Activated T-helper 2 cell treated with anti-CD3 and anti-CD28 coated beads, Interferon-gamma antibody, Interleukin-2, Interleukin-4, amounts not matched to agents 10 μg/mL and 5 μg/mL and 100 μg/mL, durations not matched to agents 14 hours and 24 hours and 36 hours (primary cell): ENCODE data around the gene ST8SIA6. TPM values are rescaled to one million over a fixed set of nuclear protein-coding genes. Genes with fewer than 3 reads are reported as not detected.
A peak's percentile ranks its signal among the peaks of the same experiment; 100 is the strongest.

Source experiments
- DNase-seq: peaks from one replicate; pipeline ENCODE4 v3.0.0; 2021; ENCODE audit warnings: low spot score
- H3K27ac Mint-ChIP-seq: one replicate; pipeline ENCODE4 v1.8.0; 2021; ENCODE audit warnings: mixed read lengths
- H3K27me3 Mint-ChIP-seq: one replicate; pipeline ENCODE4 v1.8.0; 2021; ENCODE audit warnings: low read depth, mixed read lengths
- H3K36me3 Mint-ChIP-seq: one replicate; pipeline ENCODE4 v1.8.0; 2021; ENCODE audit warnings: low read depth, mixed read lengths
- H3K4me1 Mint-ChIP-seq: one replicate; pipeline ENCODE4 v1.8.0; 2021; ENCODE audit warnings: low read depth, mixed read lengths
- H3K4me3 Mint-ChIP-seq: one replicate; pipeline ENCODE4 v1.8.0; 2021; ENCODE audit warnings: low read depth, mild to moderate bottlenecking, moderate library complexity, mixed read lengths
- H3K9me3 Mint-ChIP-seq: one replicate; pipeline ENCODE4 v1.8.0; 2021; ENCODE audit warnings: mixed read lengths
- intact Hi-C: fragments of 100-400 bp; cut with micrococcal nuclease; formaldehyde crosslinking; loops from one replicate; pipeline ENCODE4 v1.15.1; 2023
- total RNA-seq: library from RNA; stranded (reverse); gene quantifications from 2 replicates; pipeline ENCODE4 v1.2.3, GENCODE V29; 2022

The ST8SIA6 gene
- total RNA-seq, 1 donor from 2014 or later, result not detected

- Mint-ChIP-seq H3K36me3 (no peaks in the 10 kb centered on the region), H3K27me3 (peaks cover 24% of the 10 kb centered on the region), H3K4me3 (no peak overlapping the region), H3K27ac (no peak overlapping the region), H3K4me1 (peaks cover 5% of the 10 kb centered on the region), H3K9me3 (peaks cover 4% of the 10 kb centered on the region)
- intact Hi-C loops, result no loop called here
- DNase-seq, result no peak
Observed at GRCh38 chr10:17474595-17475323, 20.4 kb upstream of the ST8SIA6 start.

- no peak for DNase-seq
- no peaks in the 10 kb centered on the region for H3K36me3 Mint-ChIP-seq
- H3K9me3 Mint-ChIP-seq, result peaks cover 4% of the 10 kb centered on the region
- intact Hi-C loops, result no loop called here
- peaks cover 5% of the 10 kb centered on the region for H3K4me1 Mint-ChIP-seq
- H3K4me3 Mint-ChIP-seq, result no peak overlapping the region
- H3K27ac Mint-ChIP-seq, result no peak overlapping the region
- peaks cover 26% of the 10 kb centered on the region for H3K27me3 Mint-ChIP-seq
Observed at GRCh38 chr10:17473228-17473950, 19.0 kb upstream of the ST8SIA6 start.

GRCh38 chr10:17472481-17473227 is 18.3 kb upstream of the ST8SIA6 start:
- H3K9me3 Mint-ChIP-seq, result peaks cover 4% of the 10 kb centered on the region
- H3K27ac Mint-ChIP-seq, result no peak overlapping the region
- H3K36me3 Mint-ChIP-seq, result no peaks in the 10 kb centered on the region
- DNase-seq, result no peak
- intact Hi-C loops, result no loop called here
- peaks cover 23% of the 10 kb centered on the region for H3K27me3 Mint-ChIP-seq
- H3K4me1 Mint-ChIP-seq, result peaks cover 5% of the 10 kb centered on the region
- no peak overlapping the region for H3K4me3 Mint-ChIP-seq

- H3K27me3 Mint-ChIP-seq, result peaks cover 27% of the 10 kb centered on the region
- H3K9me3 Mint-ChIP-seq, result peaks cover 4% of the 10 kb centered on the region
- H3K4me1 Mint-ChIP-seq, result peaks cover 5% of the 10 kb centered on the region
- intact Hi-C loops, result no loop called here
- no peaks in the 10 kb centered on the region for H3K36me3 Mint-ChIP-seq
- H3K4me3 Mint-ChIP-seq, result no peak overlapping the region
- no peak for DNase-seq
- H3K27ac Mint-ChIP-seq, result no peak overlapping the region
Observed at GRCh38 chr10:17470246-17470645, 15.9 kb upstream of the ST8SIA6 start.

GRCh38 chr10:17465328-17466125 is 11.1 kb upstream of the ST8SIA6 start:
- Mint-ChIP-seq H3K36me3 (no peaks in the 10 kb centered on the region), H3K27ac (no peak overlapping the region), H3K27me3 (peaks cover 30% of the 10 kb centered on the region), H3K4me3 (no peak overlapping the region), H3K9me3 (peaks cover 4% of the 10 kb centered on the region), H3K4me1 (no peaks in the 10 kb centered on the region)
- no peak for DNase-seq
- intact Hi-C loops, result no loop called here

- Mint-ChIP-seq H3K9me3 (no peaks in the 10 kb centered on the region), H3K4me1 (no peaks in the 10 kb centered on the region), H3K27ac (no peak overlapping the region), H3K36me3 (no peaks in the 10 kb centered on the region), H3K27me3 (peaks cover 35% of the 10 kb centered on the region), H3K4me3 (no peak overlapping the region)
- no peak for DNase-seq
- intact Hi-C loops, result no loop called here
Observed at GRCh38 chr10:17464545-17464944, 10.2 kb upstream of the ST8SIA6 start.

- no peaks in the 10 kb centered on the region for H3K36me3 Mint-ChIP-seq
- H3K9me3 Mint-ChIP-seq, result no peaks in the 10 kb centered on the region
- no peak overlapping the region for H3K4me3 Mint-ChIP-seq
- intact Hi-C loops, result no loop called here
- DNase-seq, result no peak
- no peaks in the 10 kb centered on the region for H3K4me1 Mint-ChIP-seq
- H3K27ac Mint-ChIP-seq, result no peak overlapping the region
- H3K27me3 Mint-ChIP-seq, result peaks cover 44% of the 10 kb centered on the region
Observed at GRCh38 chr10:17460756-17461155, 6.4 kb upstream of the ST8SIA6 start.

GRCh38 chr10:17457083-17457482 is 2.7 kb upstream of the ST8SIA6 start:
- intact Hi-C loops, result no loop called here
- no peaks in the 10 kb centered on the region for H3K9me3 Mint-ChIP-seq
- DNase-seq, result no peak
- H3K27me3 Mint-ChIP-seq, result peaks cover 49% of the 10 kb centered on the region
- no peak overlapping the region for H3K27ac Mint-ChIP-seq
- H3K36me3 Mint-ChIP-seq, result no peaks in the 10 kb centered on the region
- H3K4me1 Mint-ChIP-seq, result peaks cover 10% of the 10 kb centered on the region
- H3K4me3 Mint-ChIP-seq, result no peak overlapping the region

- no peaks in the 10 kb centered on the region for H3K9me3 Mint-ChIP-seq
- no peak overlapping the region for H3K4me3 Mint-ChIP-seq
- DNase-seq, result no peak
- H3K4me1 Mint-ChIP-seq, result peaks cover 10% of the 10 kb centered on the region
- intact Hi-C loops, result no loop called here
- peaks cover 56% of the 10 kb centered on the region for H3K27me3 Mint-ChIP-seq
- H3K27ac Mint-ChIP-seq, result no peak overlapping the region
- no peaks in the 10 kb centered on the region for H3K36me3 Mint-ChIP-seq
Observed at GRCh38 chr10:17456032-17456548, 1.7 kb upstream of the ST8SIA6 start.

GRCh38 chr10:17455015-17455520 is 673 bp upstream of the ST8SIA6 start:
- intact Hi-C loops, result no loop called here
- no peak for DNase-seq
- Mint-ChIP-seq H3K27ac (no peak overlapping the region), H3K9me3 (peaks cover under 1% of the 10 kb centered on the region), H3K4me3 (peak overlapping the region; percentile 72), H3K4me1 (peaks cover 10% of the 10 kb centered on the region), H3K27me3 (peaks cover 55% of the 10 kb centered on the region), H3K36me3 (peaks cover 1% of the 10 kb centered on the region)

GRCh38 chr10:17453373-17454091 is 863 bp downstream of the ST8SIA6 start:
- H3K27me3 Mint-ChIP-seq, result peaks cover 61% of the 10 kb centered on the region
- no peak for DNase-seq

GRCh38 chr10:17453035-17453372 is 1.4 kb downstream of the ST8SIA6 start:
- H3K9me3 Mint-ChIP-seq, result peaks cover 16% of the 10 kb centered on the region
- H3K4me1 Mint-ChIP-seq, result peaks cover 10% of the 10 kb centered on the region
- intact Hi-C loops, result no loop called here
- H3K27me3 Mint-ChIP-seq, result peaks cover 61% of the 10 kb centered on the region
- no peak overlapping the region for H3K27ac Mint-ChIP-seq
- peak overlapping the region; percentile 78 for H3K4me3 Mint-ChIP-seq
- DNase-seq, result no peak
- H3K36me3 Mint-ChIP-seq, result peaks cover 10% of the 10 kb centered on the region

More at GRCh38 chr10:17453373-17454091, 863 bp downstream of the ST8SIA6 start:
- Mint-ChIP-seq H3K36me3 (peaks cover 9% of the 10 kb centered on the region), H3K27ac (no peak overlapping the region), H3K9me3 (peaks cover 11% of the 10 kb centered on the region), H3K4me1 (peaks cover 10% of the 10 kb centered on the region), H3K4me3 (peak overlapping the region; percentile 78)
- intact Hi-C loops, result no loop called here
